Measurements from ENCODE around the gene NBEA.

NBEA gene

GRCh38 chr13:35266412-35266811 lies 324.3 kb downstream of the NBEA start:
- no peak for DNase-seq (ENCODE audit: low read depth in 2 of 2)

GRCh38 chr13:35278917-35279316 lies 336.8 kb downstream of the NBEA start:
- no peak for DNase-seq (ENCODE audit: low read depth in 2 of 2)

- no peak for DNase-seq (ENCODE audit: low read depth in 2 of 2)
These were observed 337.4 kb downstream of the NBEA start for GRCh38 chr13:35279500-35279899.

- no peak for DNase-seq (ENCODE audit: low read depth in 2 of 2)
These were observed 341.8 kb downstream of the NBEA start for GRCh38 chr13:35283856-35284255.

DNA sequence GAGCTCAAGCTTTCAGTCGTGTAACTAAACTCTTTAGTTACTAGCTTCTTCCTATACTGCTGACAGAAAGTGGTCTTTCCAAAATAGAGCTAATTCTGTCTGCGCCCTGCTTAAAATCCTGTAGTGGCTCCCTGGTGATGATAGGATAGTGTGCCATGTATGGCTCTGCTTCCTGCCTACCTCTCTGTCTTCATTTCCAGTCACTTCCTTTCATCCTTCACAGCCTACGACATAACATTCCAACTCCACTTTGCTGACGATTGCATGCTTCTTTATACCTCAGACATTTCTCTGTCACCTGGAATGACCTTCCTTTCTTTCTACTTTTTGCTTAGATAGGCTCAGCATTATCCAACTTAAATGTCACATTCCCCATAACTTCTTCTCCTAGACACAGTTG lies 343.6 kb downstream of the NBEA start:
- no peak for DNase-seq (ENCODE audit: low read depth in 2 of 2)

- no peak for DNase-seq (ENCODE audit: low read depth in 2 of 2)
These were observed 350.3 kb downstream of the NBEA start for GRCh38 chr13:35292329-35292728.

- no peak for DNase-seq (ENCODE audit: low read depth in 2 of 2)
These were observed 351.6 kb downstream of the NBEA start for GRCh38 chr13:35293579-35294226.

DNA sequence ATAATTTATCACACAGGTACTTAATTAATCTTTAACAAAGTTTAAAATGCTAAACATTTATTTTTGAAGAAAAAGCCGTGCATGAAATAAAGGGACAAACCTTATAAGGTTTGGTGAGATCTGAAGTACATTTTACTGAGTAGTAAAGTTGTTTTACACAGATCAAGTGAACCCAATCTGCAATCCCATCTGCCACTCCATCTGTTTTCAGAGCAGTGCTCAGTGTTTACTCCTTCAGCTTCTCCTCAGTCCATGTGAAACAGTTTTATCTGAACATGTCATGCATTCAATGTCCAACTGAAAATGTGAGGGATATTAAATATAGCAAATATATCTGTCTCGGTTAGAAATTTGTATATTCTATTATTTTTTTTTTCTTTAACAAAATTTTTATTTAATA lies 367.6 kb downstream of the NBEA start:
- no peak for DNase-seq (ENCODE audit: low read depth in 2 of 2)

- no peak for DNase-seq (ENCODE audit: low read depth in 2 of 2)
These were observed 390.1 kb downstream of the NBEA start for GRCh38 chr13:35332134-35332533.

- no peak for DNase-seq (ENCODE audit: low read depth in 2 of 2)
These were observed 391.1 kb downstream of the NBEA start for GRCh38 chr13:35333157-35333556.

DNA sequence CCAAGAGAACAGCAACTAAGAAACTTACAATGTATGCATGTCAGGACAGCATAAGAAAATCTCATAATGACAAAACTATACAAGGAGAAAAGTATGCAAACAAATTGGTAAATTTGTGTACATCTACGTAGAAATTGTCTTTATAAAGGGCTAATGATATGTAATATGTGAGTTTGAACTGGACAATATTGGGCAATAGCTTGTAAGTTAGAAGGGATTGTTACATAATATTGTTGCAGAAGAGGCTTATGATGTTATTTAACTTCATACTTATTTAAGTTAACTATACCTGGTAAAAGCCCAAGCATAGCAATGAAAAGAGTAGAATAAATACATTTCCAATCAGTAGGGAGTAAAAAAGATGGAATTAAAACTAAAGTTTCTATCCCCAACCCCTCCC lies 400.4 kb downstream of the NBEA start:
- no peak for DNase-seq (ENCODE audit: low read depth in 2 of 2)

DNA sequence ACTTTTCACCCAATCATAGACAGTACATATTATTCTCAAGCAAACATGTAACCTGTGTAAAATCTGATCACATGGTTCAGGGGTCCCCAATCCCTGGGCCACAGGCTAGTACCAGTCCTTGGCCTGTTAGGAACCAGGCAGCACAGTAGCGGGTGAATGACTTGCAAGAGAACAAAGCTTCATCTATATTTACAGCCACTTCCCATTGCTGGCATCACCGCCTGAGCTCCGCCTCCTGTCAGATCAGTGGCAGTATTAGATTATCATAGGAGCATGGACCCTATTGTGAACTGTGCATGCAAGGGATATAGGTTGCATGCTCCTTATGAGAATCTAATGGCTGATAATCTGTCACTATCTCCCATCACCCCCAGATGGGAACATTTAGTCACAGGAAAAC lies 401.3 kb downstream of the NBEA start:
- no peak for DNase-seq (ENCODE audit: low read depth in 2 of 2)

DNA sequence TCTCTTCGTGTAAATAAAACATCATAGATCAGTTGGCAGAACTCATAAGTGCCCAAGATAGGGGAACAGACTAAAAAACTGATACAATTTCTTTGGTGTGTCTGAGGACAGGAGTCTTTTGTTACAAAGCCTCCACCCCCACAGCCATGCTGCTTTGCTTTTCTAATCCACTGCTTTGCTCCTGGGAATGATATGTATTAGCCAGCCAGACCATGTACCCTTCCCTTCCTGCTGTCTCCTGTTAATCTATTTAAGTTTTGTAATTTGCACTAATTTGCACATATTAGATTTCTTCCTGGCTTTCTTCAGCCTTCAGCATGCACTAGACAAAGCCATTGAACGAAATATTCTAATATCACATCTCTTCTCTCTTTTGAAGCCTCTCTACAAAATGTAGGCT lies 403.9 kb downstream of the NBEA start:
- no peak for DNase-seq (ENCODE audit: low read depth in 2 of 2)

GRCh38 chr13:35346494-35346893 lies 404.4 kb downstream of the NBEA start:
- DNase-seq (ENCODE audit: low read depth in 2 of 2): no peak

- DNase-seq (ENCODE audit: low read depth in 2 of 2): no peak
These were observed 405.7 kb downstream of the NBEA start for GRCh38 chr13:35347679-35348205.

DNA sequence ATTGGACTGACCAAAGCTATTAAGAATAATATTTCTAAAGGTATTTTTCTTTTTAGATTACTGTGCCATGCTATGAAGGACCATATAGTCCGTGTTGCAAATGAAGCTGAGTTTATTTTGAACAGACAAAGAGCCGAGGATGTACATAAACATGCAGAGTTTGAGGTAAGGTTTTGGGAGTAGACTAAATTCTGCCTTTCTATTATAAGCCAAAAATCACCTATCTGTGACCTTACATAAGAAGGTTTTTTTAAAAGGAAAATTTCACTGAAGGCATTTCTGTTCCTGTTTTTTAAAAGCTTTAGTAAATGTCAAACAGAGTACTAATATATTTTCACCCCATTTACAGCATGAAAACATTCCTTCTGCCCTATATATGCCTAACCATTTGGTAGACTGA lies 407.0 kb downstream of the NBEA start:
- DNase-seq (ENCODE audit: low read depth in 2 of 2): no peak

- DNase-seq (ENCODE audit: low read depth in 2 of 2): no peak
These were observed 407.7 kb downstream of the NBEA start for GRCh38 chr13:35349673-35350278.

DNA sequence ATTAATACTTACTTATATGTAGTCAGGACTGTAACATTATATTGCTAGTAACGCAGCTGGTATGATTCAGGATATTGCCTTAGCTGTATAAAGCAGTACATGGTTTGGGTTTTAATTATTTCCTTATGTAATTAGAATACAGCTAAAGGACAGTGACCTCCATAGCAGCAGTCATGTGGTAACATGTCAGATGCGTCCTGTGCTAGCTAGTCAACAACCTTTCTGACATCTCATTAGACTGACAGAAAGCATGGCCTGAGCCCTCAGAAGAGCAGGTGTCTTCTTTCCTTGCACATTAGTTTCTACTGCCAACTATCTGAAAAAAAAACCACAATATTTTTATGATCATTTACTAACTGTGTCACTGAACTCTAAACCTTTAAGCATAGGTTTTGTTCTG lies 412.2 kb downstream of the NBEA start:
- no peak for DNase-seq (ENCODE audit: low read depth in 2 of 2)

- no peak for DNase-seq (ENCODE audit: low read depth in 2 of 2)
These were observed 412.8 kb downstream of the NBEA start for GRCh38 chr13:35354882-35355281.

- DNase-seq (ENCODE audit: low read depth in 2 of 2): no peak
These were observed 414.5 kb downstream of the NBEA start for GRCh38 chr13:35356572-35356971.

- no peak for DNase-seq (ENCODE audit: low read depth in 2 of 2)
These were observed 423.8 kb downstream of the NBEA start for GRCh38 chr13:35365883-35366282.

DNA sequence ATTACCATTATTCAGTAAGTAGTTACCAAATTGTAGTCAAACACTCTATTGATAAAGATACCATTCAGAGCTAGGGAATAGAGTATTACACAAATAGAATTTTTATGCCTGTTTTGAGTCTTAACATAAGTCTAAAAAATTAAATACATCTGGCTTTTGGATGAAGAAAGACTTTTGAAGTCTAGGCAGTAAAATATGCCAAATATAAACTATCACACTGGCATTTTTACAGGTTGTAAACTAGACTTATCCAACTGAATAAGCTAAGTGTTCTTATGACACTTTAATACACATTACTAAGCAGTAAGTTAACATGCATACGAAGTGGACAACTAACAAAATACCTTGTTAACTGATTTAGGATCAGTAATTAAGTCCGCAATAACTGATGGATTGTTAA lies 425.5 kb downstream of the NBEA start:
- DNase-seq (ENCODE audit: low read depth in 2 of 2): no peak

DNA sequence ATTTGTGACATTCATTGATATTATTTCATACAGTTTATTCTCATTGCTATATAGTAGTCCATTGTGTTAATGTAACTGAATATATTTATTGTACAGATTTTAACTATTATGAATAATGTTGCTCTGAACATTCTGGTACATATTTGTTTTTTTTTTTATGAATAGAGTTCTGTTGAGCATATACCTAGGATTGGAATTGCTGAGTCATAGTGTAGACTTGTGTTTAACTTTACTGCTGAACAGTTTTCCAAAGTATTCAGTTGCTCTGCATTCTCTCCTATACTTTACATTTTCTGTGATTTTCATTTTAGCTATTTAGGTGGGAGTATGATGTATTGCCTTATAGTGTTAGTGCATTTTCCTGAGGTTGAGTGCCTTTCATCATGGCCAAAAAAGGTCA lies 436.9 kb downstream of the NBEA start:
- DNase-seq (ENCODE audit: low read depth in 2 of 2): no peak

DNA sequence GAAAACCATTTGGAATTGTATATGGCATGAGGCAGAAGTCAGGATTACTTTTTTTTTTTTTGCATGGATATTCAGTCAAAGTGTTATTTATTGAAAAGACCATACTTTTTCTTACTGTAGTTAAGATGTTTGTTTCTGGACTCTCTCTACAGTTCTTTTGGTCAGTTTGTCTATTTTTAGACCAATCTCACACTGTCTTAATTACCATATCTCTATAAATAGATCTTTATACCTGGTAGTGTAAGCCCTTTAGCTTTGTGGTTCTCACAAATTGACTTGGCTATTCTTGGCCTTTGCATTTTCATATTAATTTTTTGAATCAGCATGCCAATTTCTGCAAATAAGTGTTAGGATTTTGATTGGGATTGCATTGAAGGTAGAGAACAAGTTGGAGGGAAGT lies 437.6 kb downstream of the NBEA start:
- no peak for DNase-seq (ENCODE audit: low read depth in 2 of 2)

Measured in stimulated activated CD4-positive, alpha-beta T cell treated with anti-CD3 and anti-CD28 coated beads, Interleukin-1b, Interleukin-23, amount 100 ng/mL, for 1 hour (primary cell).